Measurements from ENCODE around the gene LGSN.

- TF ChIP-seq CTCF (IDR thresholded peaks at IDR 0.05): no peak
- no peak for TF ChIP-seq POLR2A (IDR thresholded peaks at IDR 0.05)
These were observed 60.6 kb downstream of the LGSN start for GRCh38 chr6:63259153-63259552.

Measured in body of pancreas (tissue), 4 donors.